ENCODE results near the gene LCN10. TPM values are rescaled to one million over a fixed set of nuclear protein-coding genes. Genes with fewer than 3 reads are reported as not detected.

The LCN10 gene
- total RNA-seq, 1 donor from 2014 or later = not detected

GRCh38 chr9:136697821-136698526 is 44.8 kb downstream of the LCN10 start:
- H3K4me3 Mint-ChIP-seq (ENCODE audit: unreplicated experiment) = no peak overlapping the region
- peaks cover 10% of the 10 kb centered on the region for H3K27me3 Mint-ChIP-seq (ENCODE audit: low read depth)
- H3K4me1 Mint-ChIP-seq (ENCODE audit: low read depth) = no peaks in the 10 kb centered on the region
- no peaks in the 10 kb centered on the region for H3K9me3 Mint-ChIP-seq (ENCODE audit: low read depth)
- no peak for DNase-seq (ENCODE audit: low spot score)
- TF ChIP-seq CTCF (IDR thresholded peaks at IDR 0.05) = no peak
- no peaks in the 10 kb centered on the region for H3K36me3 Mint-ChIP-seq (ENCODE audit: low read depth)
- H3K27ac Mint-ChIP-seq (ENCODE audit: unreplicated experiment) = no peak overlapping the region

- H3K27ac Mint-ChIP-seq (ENCODE audit: unreplicated experiment) = no peak overlapping the region
- no peaks in the 10 kb centered on the region for H3K36me3 Mint-ChIP-seq (ENCODE audit: low read depth)
- no peak for DNase-seq (ENCODE audit: low spot score)
- peaks cover 10% of the 10 kb centered on the region for H3K27me3 Mint-ChIP-seq (ENCODE audit: low read depth)
- H3K4me3 Mint-ChIP-seq (ENCODE audit: unreplicated experiment) = no peak overlapping the region
- no peaks in the 10 kb centered on the region for H3K9me3 Mint-ChIP-seq (ENCODE audit: low read depth)
- no peaks in the 10 kb centered on the region for H3K4me1 Mint-ChIP-seq (ENCODE audit: low read depth)
- TF ChIP-seq CTCF (IDR thresholded peaks at IDR 0.05) = no peak
Observed at GRCh38 chr9:136697146-136697820, 45.5 kb downstream of the LCN10 start.

- Mint-ChIP-seq H3K9me3 (ENCODE audit: low read depth) (no peaks in the 10 kb centered on the region), H3K27me3 (ENCODE audit: low read depth) (peaks cover 8% of the 10 kb centered on the region), H3K27ac (ENCODE audit: unreplicated experiment) (no peak overlapping the region), H3K36me3 (ENCODE audit: low read depth) (no peaks in the 10 kb centered on the region), H3K4me1 (ENCODE audit: low read depth) (no peaks in the 10 kb centered on the region), H3K4me3 (ENCODE audit: unreplicated experiment) (no peak overlapping the region)
- no peak for TF ChIP-seq CTCF (IDR thresholded peaks at IDR 0.05)
- DNase-seq (ENCODE audit: low spot score) = no peak
Observed at GRCh38 chr9:136696502-136696901, 46.2 kb downstream of the LCN10 start.

GRCh38 chr9:136695955-136696354 is 46.8 kb downstream of the LCN10 start:
- Mint-ChIP-seq H3K9me3 (ENCODE audit: low read depth) (no peaks in the 10 kb centered on the region), H3K27me3 (ENCODE audit: low read depth) (peaks cover 6% of the 10 kb centered on the region), H3K27ac (ENCODE audit: unreplicated experiment) (no peak overlapping the region)

More at GRCh38 chr9:136695955-136696354, 46.8 kb downstream of the LCN10 start:
- Mint-ChIP-seq H3K4me3 (ENCODE audit: unreplicated experiment) (no peak overlapping the region), H3K4me1 (ENCODE audit: low read depth) (no peaks in the 10 kb centered on the region), H3K36me3 (ENCODE audit: low read depth) (no peaks in the 10 kb centered on the region)
- DNase-seq (ENCODE audit: low spot score) = no peak
- no peak for TF ChIP-seq CTCF (IDR thresholded peaks at IDR 0.05)

Measured in chondrocyte (in vitro differentiated cells).